HG02588 (cell line): ENCODE results near the gene CRK.
A peak's percentile ranks its signal among the peaks of the same experiment; 100 is the strongest.
"Not testable (repeated sequence)": the region's sequence is repeated elsewhere in the genome, so short reads cannot be mapped to it uniquely, and the experiment has no call there.

ENCODE experiments used
- ATAC-seq: cut with Tn5 transposase; IDR thresholded peaks from one replicate; pipeline ENCODE4 v1.9.1; 2021; ENCODE audit warnings: mild to moderate bottlenecking, moderate library complexity; ENCODE audit not compliant: unreplicated experiment

The CRK gene

DNA sequence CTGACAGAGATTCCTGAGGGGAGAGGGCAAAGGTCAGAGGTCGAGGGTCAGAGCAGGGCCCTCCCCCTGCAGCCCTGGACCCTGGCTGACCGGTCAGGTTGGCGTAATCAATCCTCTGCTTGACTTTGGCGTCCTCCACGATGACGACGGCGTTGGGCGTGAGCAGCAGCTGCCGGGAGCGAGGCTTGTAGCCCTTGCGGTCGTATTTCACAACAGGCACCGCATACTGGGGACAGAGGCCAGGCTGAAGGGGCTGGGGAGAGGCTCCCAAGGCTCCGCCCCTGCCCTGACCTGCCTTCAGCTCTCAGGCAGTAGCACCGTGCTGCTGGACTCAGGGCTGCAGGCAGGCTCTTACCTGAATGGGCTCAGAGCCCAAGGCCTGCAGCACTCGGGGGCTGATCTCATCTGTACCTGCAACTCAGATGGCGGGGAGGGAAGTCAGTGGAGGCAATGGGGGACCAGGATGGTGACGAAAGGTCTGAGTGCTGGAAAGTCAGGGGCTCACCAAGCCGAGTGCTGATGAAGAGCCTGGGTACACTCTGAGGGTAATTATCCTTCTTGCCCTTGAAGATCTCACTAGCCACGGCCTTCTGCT lies 12.0 kb upstream of the CRK start:
- ATAC-seq: no peak

DNA sequence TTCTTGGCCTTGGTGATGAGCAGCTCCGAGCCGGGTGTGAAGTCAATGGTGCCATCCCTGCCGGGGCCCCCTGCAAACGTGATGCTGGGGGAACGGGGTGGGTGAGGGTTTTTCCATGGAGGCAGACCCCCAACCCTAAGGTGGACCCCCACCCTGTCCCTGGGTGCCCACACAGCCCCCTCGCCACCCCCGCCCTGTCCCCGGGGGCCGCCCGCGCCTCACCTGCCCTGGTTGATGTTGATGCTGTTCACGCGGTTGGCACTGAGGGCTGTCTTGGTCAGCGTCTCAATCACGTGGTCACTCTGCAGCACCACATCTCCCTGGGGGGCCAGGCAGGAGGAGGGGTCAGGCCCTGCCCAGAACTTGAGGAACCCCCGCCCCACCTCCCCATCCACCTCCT lies 11.2 kb upstream of the CRK start:
- ATAC-seq: no peak

DNA sequence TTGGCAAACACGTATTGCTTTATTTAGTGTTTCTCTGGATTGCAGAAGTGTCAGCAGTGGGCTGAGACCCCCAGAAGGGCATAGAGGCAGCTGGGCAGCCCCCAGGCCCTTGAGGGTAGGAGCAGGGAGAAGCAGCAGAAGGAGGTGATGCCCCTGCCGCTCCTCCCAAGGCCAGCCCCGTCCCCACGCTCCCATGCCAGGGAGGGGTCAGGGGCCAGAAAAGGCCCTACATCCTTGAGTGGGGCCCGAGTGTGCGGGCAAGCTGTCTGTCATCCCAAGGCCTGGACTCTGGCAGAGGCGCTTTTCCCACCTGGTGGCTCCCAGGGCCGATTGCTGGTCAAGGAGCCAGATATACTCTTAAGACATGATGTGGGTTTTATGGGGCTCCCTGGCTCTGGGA lies 8.2 kb upstream of the CRK start:
- no peak for ATAC-seq

DNA sequence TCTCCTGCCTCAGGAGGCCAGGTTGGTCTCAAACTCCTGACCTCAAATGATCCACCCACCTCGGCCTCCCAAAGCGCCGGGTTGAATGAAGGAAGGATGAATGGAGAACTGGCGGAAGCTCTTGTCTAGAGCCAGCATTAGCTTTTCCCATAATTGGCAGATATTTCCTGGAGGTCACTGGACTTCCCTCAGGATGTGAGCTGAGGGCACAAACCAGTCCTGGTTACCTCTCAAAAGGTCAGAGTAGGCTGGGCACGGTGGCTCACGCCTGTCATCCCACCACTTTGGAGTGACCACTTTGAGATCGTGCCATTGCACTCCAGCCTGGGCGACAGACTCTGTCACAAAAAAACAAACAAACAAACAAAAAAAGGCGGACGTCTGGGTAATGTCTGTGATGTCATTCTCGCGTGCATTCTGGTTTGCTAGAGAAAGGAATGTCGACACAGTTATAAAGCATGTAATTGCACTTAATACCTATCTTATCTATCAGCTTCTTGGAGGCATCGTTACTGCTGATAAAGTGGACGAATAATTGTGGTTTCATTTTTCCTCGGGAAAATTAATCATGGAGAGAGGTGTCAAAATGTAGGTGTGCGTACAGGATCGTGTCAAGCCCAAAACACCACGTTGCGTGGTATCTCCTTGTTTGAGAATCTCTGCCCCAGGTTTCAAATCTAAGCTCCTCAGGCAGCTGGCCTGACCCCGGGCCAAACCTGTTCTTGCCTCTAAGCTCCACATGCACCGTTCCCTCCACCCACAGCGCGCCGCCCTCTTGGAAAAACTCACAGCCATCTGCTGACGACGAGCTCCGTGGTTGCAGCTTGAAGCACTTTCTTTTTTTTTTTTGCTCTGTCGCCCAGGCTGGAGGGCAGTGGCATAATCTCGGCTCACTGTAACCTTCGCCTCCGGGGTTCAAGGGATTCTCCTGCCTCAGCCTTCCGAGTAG lies 6.4 kb upstream of the CRK start:
- no peak for ATAC-seq

DNA sequence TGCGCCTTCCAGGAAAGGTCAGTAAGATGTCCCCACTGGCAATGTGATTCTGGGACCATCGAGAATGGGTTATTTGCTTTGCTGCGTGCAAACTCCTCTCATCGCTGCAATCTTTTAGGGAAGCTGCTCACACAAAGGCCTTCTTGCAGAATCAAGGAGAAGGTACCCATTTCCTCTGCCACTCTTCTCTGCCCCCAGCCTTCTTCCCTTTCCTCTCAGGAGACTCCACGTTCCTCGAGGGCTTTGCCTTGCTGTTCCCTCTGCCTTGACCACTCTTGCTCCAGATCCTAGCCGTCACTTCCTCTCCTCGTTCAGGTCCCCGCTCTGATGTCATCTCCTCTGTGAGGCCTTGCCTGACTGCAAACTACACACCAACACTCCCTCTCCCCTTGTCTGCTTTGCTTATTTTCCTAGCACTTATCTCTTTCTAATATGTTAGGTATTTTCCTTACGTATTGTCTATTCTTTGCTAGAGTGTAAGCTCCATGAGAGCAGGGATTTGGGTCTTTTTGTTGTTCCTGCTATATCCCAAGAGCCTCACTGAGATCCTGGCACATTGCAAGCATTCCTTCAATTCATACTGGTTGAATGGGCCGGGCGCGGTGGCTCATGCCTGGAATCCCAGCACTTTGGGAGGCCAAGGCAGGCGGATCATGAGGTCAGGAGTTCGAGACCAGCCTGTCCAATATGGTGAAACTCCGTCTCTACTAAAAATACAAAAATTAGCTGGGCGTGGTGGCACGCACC lies 5.3 kb upstream of the CRK start:
- ATAC-seq: no peak

DNA sequence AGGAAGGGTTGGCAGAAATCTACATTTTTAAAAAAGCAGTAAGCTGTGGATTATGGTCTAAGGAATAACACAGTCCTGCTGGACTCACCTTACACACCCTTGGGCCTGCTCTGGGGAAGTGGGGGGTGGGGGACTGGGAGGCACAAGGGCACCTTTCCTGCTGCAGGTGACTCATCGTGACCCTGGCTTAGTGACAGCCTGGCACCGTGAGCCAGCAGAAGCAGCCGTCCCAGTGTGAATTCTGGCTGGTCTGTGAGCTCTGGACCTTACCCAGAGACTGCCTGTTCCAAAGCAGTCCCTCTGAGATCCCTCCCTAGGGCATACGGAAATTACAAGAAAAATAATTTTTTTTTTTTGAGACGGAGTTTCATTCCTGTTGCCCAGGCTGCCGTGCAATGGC lies 4.2 kb upstream of the CRK start:
- ATAC-seq: no peak

DNA sequence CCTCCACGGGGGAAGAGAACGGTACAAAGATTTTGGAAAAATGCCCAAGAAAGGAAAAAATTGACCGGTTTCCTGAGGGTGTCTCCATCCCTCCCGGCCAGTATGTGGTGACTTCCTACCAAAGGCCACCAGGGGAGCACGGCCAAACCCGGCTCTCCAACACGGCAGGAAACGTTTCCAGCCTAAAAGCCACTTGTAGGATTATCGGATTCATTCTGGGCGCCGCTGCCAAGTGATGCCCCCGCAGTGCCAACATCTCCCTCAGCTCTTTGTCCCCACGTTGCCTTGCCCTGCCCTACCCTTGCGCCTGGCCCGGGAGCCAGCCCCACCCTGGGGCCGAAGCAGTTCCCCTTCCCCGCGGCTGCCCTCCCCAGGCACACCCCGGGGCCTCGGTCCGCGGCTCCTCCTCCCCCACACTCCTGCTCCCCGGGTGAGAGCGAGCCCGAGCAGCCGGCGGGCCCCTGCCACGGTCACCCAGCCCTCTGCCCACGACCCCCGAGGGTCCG lies 688 bp downstream of the CRK start:
- peak; percentile 23 for ATAC-seq

DNA sequence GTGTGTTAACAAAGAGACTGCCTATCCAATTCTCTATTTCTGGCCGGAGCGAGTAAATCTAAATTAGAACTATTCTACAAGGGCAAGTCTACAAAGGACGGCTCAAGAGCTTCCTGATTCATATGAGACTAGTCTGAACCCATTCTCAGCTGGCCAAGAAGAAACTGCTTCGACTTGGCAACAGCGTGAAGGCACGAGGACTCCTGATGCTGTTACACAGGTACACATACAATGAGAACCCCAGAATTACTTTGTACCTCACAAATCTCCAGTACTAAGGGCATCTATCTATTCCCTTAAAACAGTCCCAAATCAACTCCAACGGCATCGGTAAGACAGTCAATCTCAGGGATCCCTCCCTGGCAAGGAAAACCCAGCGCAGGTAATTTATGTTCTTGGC lies 1.5 kb downstream of the CRK start:
- ATAC-seq: no peak

DNA sequence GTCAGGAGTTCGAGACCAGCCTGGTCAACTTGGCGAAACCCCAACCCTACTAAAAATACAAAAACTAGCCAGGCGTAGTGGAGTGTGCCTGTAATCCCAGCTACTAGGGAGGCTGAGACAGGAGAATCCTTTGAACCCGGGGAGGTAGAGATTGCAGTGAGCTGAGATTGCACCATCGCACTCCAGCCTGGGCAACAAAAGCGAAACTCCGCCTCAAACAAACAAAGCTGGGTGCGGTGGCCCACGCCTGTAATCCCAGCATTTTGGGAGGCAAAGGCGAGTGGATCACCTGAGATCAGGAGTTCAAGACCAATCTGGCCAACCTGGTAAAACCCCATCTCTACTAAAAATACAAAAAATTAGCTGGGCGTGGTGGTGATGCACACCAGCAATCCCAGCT lies 2.3 kb downstream of the CRK start:
- not testable (repeated sequence) for ATAC-seq

DNA sequence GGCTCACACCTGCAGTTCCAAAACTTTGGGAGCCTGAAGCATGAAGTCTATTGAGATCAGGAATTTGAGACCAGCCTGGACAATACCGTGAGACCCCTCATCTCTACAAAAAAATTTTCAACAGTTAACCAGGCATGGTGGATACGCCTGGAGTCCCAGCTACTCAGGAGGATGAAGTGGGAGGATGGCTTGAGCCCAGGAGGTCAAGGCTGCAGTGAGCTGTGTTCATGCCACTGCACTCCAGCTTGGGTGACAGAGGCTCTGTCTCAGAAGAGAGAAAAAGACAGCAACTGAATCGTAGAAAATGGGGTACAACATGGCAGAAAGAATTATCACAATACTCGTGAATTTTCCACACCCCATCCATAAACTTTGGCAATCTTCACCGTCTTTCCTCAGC lies 3.2 kb downstream of the CRK start:
- no peak for ATAC-seq

DNA sequence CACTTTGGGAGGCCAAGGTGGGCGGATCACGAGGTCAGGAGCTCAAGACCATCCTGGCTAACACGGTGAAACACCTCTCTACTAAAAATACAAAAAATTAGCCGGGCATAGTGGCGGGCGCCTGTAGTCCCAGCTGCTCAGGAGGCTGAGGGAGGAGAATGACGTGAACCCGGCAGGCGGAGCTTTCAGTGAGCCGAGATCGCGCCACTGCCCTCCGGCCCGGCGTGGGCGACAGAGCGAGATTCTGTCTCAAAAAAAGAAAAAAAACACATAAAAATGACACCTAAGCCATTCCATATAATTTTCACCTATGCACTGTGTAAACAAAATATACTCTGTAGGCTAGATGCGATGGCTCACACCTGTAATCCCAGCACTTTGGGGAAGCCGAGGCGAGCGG lies 5.8 kb downstream of the CRK start:
- not testable (repeated sequence) for ATAC-seq

DNA sequence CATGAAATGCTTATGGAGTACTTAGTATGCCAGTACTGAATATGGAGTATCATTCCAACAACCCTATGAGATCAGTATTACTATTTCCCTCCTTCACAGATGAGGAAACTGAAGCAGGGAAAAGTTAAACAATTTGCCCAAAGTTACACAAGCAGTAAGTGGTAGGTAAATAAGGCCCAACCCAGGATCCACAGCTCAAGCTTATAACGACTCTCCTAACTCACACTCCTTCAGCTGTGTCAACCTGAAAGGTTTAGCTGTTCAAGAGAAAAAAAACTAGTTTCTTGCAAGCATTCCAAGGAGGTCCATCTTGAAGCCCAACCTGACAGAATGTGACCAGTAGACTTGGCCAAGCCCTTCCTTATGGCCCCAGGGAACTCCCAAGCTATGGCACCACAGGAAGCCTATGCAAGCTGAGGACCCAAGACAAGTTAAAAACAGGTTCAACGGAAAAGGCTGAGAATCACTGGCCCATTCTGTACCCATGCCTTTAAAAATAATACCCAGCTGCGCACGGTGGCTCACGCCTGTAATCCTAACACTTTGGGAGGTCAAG lies 6.5 kb downstream of the CRK start:
- no peak for ATAC-seq

DNA sequence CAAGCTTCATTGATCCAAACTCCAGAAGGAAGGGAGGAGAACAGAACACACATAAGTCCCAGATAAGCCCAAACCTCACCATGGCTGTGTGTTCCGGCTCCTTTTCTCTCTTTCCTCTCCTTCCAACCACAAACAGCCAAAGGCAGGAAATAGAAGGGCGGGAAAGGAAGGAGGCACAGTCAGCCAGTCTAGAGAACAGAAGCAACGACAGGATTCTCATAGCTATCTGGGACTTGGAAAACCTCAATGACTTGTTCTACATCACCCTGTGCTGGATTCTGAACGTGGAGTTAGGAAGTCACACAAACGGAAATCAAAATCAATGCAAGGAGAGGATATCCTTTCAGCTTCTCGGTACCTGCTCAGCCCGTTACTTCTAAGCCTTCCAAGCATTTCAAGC lies 9.0 kb downstream of the CRK start:
- no peak for ATAC-seq

DNA sequence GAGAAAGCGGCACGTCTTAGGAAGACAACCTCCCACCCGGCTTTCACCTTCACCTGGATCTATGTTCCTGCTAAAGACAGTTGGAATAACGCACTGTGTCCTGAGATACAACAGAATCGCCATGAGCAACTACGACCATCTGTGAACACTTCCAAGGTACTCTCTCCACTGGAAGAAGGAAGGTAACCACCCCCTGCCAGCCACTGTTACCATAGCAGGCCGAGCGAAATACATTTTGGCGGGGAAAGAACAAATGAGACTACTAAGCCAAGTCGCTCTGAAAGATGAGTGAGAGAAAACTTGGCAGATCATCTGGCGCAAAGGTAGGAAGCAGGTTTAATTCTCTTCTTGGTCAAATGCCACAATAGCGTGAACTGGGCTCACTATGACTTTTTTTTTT lies 9.8 kb downstream of the CRK start:
- ATAC-seq: no peak

DNA sequence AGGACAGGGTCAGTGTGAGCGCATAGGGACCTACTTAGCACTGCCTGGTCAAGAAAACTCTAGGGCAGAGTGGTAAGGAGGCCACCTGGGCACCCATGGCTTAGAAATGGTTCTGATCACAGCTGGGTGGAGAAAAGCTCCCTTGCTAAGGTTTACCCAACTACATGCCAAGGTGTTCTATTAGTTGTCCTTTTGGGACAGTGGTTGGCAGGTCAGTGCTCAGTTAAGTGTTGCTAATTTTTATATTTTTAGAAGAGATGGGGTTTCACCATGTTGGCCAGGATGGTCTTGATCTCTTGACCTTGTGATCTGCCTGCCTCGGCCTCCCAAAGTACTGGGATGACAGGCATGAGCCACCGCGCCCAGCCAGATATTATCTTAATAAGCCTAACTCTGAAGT lies 10.3 kb downstream of the CRK start:
- not testable (repeated sequence) for ATAC-seq

DNA sequence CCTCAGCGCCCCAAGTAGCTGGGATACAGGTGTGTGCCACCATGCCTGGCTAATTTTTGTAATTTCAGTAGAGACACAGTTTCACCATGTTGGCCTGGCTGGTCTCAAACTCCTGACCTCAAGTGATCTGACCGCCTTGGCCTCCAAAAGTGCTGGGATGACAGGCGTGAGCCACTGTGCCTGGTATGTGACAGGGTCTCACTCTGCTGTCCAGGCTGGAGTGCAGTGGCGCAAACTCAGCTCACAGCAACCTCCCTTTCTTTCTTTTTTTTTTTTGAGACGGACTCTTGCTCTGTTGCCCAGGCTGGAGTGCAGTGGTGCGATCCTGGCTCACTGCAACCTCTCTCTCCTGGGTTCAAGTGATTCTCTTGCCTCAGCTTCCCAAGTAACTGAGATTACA lies 13.3 kb downstream of the CRK start:
- not testable (repeated sequence) for ATAC-seq

DNA sequence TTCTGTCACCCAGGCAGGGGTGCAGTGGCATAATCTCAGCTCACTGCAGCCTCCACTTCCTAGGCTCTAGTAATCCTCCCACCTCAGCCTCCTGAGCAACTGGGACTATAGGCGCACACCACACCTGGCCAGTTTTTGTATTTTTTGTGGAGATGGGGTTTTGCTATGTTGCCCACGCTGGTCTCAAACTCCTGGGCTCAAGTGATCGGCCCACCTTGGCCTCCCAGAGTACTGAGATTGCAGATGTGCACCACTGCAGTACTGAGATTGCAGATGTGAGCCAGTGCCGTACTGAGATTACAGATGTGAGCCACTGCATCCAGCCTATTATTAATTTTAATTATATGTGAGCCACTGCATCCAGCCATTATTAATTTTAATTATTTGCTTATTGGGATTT lies 13.8 kb downstream of the CRK start:
- ATAC-seq: no peak

DNA sequence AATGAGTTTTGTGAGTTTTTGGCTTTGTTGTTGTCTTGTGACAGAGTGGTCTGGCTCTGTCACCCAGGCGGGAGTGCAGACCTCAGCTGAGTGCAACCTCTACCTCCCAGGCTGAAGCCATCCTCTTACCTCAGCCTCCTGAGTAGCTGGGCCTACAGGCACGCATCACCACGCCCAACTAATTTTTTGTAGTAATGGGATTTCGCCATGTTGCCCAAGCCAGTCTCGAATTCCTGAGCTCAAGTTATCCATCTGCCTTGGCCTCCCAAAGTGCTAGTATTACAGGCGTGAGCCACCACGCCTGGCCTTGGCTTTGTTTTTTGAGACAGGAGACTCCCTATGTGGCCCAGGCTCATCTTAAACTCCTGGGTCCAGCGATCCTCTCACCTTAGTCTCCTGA lies 15.1 kb downstream of the CRK start:
- no peak for ATAC-seq

DNA sequence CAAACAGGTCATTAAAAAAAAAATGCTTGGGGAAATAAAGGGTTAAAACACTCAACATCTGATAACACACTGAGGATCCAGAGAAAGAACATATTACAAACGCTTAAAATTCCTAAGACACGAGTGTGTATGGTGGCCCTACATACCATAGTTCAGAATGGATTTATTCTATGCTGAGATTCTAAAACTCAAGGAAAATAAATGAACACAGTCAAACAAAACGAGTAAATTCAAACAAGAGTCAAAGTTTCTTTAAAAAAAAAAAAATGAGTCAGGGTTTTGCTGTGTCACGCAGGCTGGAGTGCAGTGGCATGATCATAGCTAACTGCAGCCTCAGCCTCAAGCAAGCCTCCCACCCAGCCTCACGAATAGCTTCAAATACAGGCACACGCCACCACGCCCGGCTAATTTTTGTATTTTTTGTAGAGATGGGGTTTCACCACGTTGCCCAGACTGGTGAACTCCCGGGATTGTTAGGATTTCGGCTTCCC lies 17.4 kb downstream of the CRK start:
- ATAC-seq: no peak

DNA sequence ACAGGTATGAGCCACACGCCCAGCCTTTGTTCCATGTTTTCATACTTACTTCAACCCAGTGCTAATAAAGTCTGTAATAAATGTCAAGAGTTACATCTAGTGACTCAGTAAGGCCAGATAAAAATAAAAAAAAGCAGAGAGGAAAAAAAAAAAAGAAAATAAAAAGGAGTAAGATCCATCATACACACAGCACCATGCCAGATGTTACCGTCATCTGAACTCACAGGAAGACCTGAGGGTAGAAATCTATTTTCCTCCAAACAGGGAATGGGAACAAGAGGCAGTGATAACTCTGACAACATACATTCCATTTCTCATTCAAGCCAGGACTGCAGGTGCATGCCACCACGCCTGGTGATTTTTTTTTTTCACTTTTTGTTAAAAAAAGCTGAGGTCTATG lies 20.7 kb downstream of the CRK start:
- ATAC-seq: no peak

DNA sequence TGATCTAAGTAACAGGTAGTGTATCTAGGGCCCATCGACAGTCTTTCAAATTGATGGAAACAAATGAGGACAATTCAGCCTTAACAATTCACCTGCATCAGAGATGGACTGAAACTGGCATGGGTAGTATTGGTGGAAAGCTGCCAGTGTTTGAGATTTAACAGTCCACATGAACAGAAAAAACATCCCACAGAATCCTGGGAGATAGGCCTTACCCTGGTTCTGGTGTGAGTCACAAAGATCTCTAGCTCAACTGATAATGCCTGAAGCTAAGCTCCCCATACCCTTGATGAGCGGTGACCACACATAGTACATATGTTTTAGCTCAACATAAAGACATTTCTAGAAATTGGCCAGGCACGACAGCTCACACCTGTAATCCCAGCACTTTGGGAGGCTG lies 21.9 kb downstream of the CRK start:
- ATAC-seq: no peak
